K562 (cell line): Measurements from ENCODE around the gene ATP6V1F. TPM values are rescaled to one million over a fixed set of nuclear protein-coding genes. Genes with fewer than 3 reads are reported as not detected.
A peak's percentile ranks its signal among the peaks of the same experiment; 100 is the strongest.

ENCODE experiments used
- ATF2 ChIP-seq: sonication (generic); formaldehyde crosslinking; IDR thresholded peaks from 2 replicates; pipeline ENCODE4 v1.8.1; 2022; ENCODE audit warnings: missing genetic modification reagents
- BRD4 ChIP-seq: fragments of 200-600 bp; sonication (generic); IDR thresholded peaks from 2 replicates; pipeline ENCODE4 v1.6.1; 2017; ENCODE audit warnings: inconsistent platforms
- DLX4 ChIP-seq: fragments of 250-450 bp; sonication (Bioruptor Pico); IDR thresholded peaks from 2 replicates; pipeline ENCODE4 v1.6.1; 2021; ENCODE audit warnings: mild to moderate bottlenecking
- FOXA1 ChIP-seq: fragments of 450-650 bp; IDR thresholded peaks from 2 replicates; pipeline ENCODE4 v1.6.1; 2016; ENCODE audit warnings: mild to moderate bottlenecking, borderline replicate concordance
- FOXJ2 ChIP-seq: fragments of 200-800 bp; sonication (Bioruptor generic); IDR thresholded peaks from 2 replicates; pipeline ENCODE4 v1.6.1; 2016; ENCODE audit warnings: missing genetic modification characterization, missing compliant biosample characterization
- HCFC1 ChIP-seq: IDR thresholded peaks from 2 replicates; pipeline ENCODE4 v1.6.1; 2012; ENCODE audit warnings: low read depth, low read length, improper control_type of control experiment
- HNRNPL ChIP-seq: fragments of 200-400 bp; formaldehyde crosslinking; IDR thresholded peaks from 2 replicates; pipeline ENCODE4 v1.6.1; 2017; ENCODE audit warnings: low read depth, mild to moderate bottlenecking, low read length
- MLX ChIP-seq, 2 experiments: fragments of 450-650 bp in 1 of 2; sonication (generic) in 1 of 2; formaldehyde crosslinking; conservative IDR thresholded peaks; 2 replicates each; pipeline versions ENCODE4 v1.4.0 to v1.8.1; 2020 to 2022; ENCODE audit warnings: mild to moderate bottlenecking in 1 of 2, missing genetic modification reagents in 1 of 2
- NFE2L1 ChIP-seq: fragments of 450-650 bp; IDR thresholded peaks from 2 replicates; pipeline ENCODE4 v1.6.1; 2016; ENCODE audit warnings: missing genetic modification characterization, low read depth, mild to moderate bottlenecking, missing compliant biosample characterization, moderate library complexity, borderline replicate concordance
- POLR2B ChIP-seq: fragments of 450-650 bp; IDR thresholded peaks from 2 replicates; pipeline ENCODE4 v1.6.1; 2018; ENCODE audit warnings: low read depth; ENCODE audit not compliant: partially characterized antibody
- POLR3A ChIP-seq: IDR thresholded peaks from 2 replicates; pipeline ENCODE4 v1.6.1; 2011; ENCODE audit warnings: borderline replicate concordance, mild to moderate bottlenecking, moderate library complexity; ENCODE audit not compliant: insufficient read length, insufficient read depth; ENCODE audit errors: extremely low read depth
- PYGO2 ChIP-seq: fragments of 450-650 bp; IDR thresholded peaks from 2 replicates; pipeline ENCODE4 v1.6.1; 2016; ENCODE audit warnings: mild to moderate bottlenecking, missing genetic modification characterization, moderate library complexity, missing compliant biosample characterization
- SFPQ ChIP-seq: fragments of 200-400 bp; formaldehyde crosslinking; IDR thresholded peaks from 2 replicates; pipeline ENCODE4 v1.6.1; 2017; ENCODE audit warnings: mild to moderate bottlenecking, low read depth, low read length, moderate library complexity
- SMAD1 ChIP-seq: fragments of 150-350 bp; IDR thresholded peaks from 2 replicates; pipeline ENCODE4 v1.6.1; 2014; ENCODE audit warnings: low read length, low read depth; ENCODE audit not compliant: partially characterized antibody
- SMARCB1 ChIP-seq: IDR thresholded peaks from 2 replicates; pipeline ENCODE4 v1.6.1; 2011; ENCODE audit warnings: improper control_type of control experiment, low read depth; ENCODE audit not compliant: insufficient read length
- STAT5B ChIP-seq: fragments of 250-450 bp; sonication (Bioruptor Pico); IDR thresholded peaks from 2 replicates; pipeline ENCODE4 v1.8.0; 2021; ENCODE audit warnings: mild to moderate bottlenecking, inconsistent platforms
- THRAP3 ChIP-seq: fragments of 450-650 bp; IDR thresholded peaks from 2 replicates; pipeline ENCODE4 v1.6.1; 2016; ENCODE audit warnings: mild to moderate bottlenecking, inconsistent platforms, borderline replicate concordance
- TSC22D4 ChIP-seq: fragments of 450-650 bp; IDR thresholded peaks from 2 replicates; pipeline ENCODE4 v1.6.1; 2016; ENCODE audit warnings: missing genetic modification characterization, missing biosample characterization, control low read depth
- YBX1 ChIP-seq: fragments of 450-650 bp; IDR thresholded peaks from 2 replicates; pipeline ENCODE4 v1.7.1; 2016; ENCODE audit warnings: mild to moderate bottlenecking
- ZEB2 ChIP-seq: fragments of 450-650 bp; IDR thresholded peaks from 2 replicates; pipeline ENCODE4 v1.6.1; 2016
- ZNF121 ChIP-seq: sonication (generic); formaldehyde crosslinking; conservative IDR thresholded peaks from 2 replicates; pipeline ENCODE4 v1.8.0; 2022; ENCODE audit warnings: missing genetic modification reagents
- ZNF347 ChIP-seq: fragments of 450-650 bp; formaldehyde crosslinking; IDR thresholded peaks from 2 replicates; pipeline ENCODE4 v1.4.0; 2020; ENCODE audit warnings: low read depth, mild to moderate bottlenecking, moderate library complexity
- ZNF586 ChIP-seq: fragments of 450-650 bp; formaldehyde crosslinking; conservative IDR thresholded peaks from 2 replicates; pipeline ENCODE4 v1.4.0; 2020; ENCODE audit warnings: mild to moderate bottlenecking, moderate library complexity
- polyA plus RNA-seq, 8 experiments: library from polyadenylated mRNA; depleted of rRNA in 4 of 8; stranded (reverse) in 5 of 8; unstranded in 3 of 8; fragments of >200 nt; fragmentation: Nextera tagmentation in 2 of 8; fragmentation: Illumina TruSeq in 1 of 8; extraction: Ambion mirVana in 2 of 8; extraction: Trizol in 1 of 8; gene quantifications; 2 replicates each; pipeline versions ENCODE4 v1.2.1 to v1.2.3, GENCODE V29; 2011 to 2014; ENCODE audit warnings: inconsistent platforms in 1 of 8, missing spikeins in 1 of 8
- total RNA-seq, 7 experiments: library from RNA; depleted of rRNA in 6 of 7; stranded (reverse); fragments of >200 nt in 6 of 7; fragmentation: Illumina TruSeq in 2 of 7; extraction: Trizol in 2 of 7; gene quantifications; 2 replicates each; pipeline versions ENCODE4 v1.2.1 to v1.2.3, GENCODE V29; 2011 to 2021; ENCODE audit warnings: low replicate concordance in 1 of 7

The ATP6V1F gene
- total and polyA plus RNA-seq, 9 of the 15 experiments (the other 6 are each of a cell fraction or from before 2014, with no cell fraction given) = 206 to 1,123 (median 542) TPM

GRCh38 chr7:128883622-128884448 is 21.2 kb downstream of the ATP6V1F start (continued):
- no peak for TF ChIP-seq SMAD1
- TF ChIP-seq THRAP3 = no peak
- TF ChIP-seq ZNF347 = no peak
- no peak for TF ChIP-seq DLX4 (CRISPR knock-in tag)
- TF ChIP-seq MLX (CRISPR knock-in tag; conservative IDR thresholded peaks at IDR 0.05) = no peak
- no peak for TF ChIP-seq POLR3A
- no peak for TF ChIP-seq FOXJ2 (tag)
- no peak for TF ChIP-seq SFPQ
- TF ChIP-seq HNRNPL = no peak
- TF ChIP-seq ZNF121 (CRISPR knock-in tag) = no peak
- TF ChIP-seq FOXA1 = no peak
- TF ChIP-seq SMARCB1 = no peak
- TF ChIP-seq PYGO2 (tag) = no peak
- TF ChIP-seq ZNF586 = no peak
- TF ChIP-seq HCFC1 = peak; percentile 48; the same call in 1 of the 2 replicates
- TF ChIP-seq TSC22D4 = no peak
- no peak for TF ChIP-seq NFE2L1 (tag)
- TF ChIP-seq STAT5B = no peak
- TF ChIP-seq BRD4 = no peak
- TF ChIP-seq ATF2 (CRISPR knock-in tag) = no peak
- no peak for TF ChIP-seq POLR2B
- no peak for TF ChIP-seq YBX1
- peak; percentile 55; the same call in 1 of the 2 replicates for TF ChIP-seq ZEB2
